ENCODE results near the gene VAMP8. TPM values are rescaled to one million over a fixed set of nuclear protein-coding genes. Genes with fewer than 3 reads are reported as not detected.
"Not testable (repeated sequence)": the region's sequence is repeated elsewhere in the genome, so short reads cannot be mapped to it uniquely, and the experiment has no call there.

Gene VAMP8
- polyA plus RNA-seq, 4 donors, result 90.7 to 106 (median 101) TPM

DNA sequence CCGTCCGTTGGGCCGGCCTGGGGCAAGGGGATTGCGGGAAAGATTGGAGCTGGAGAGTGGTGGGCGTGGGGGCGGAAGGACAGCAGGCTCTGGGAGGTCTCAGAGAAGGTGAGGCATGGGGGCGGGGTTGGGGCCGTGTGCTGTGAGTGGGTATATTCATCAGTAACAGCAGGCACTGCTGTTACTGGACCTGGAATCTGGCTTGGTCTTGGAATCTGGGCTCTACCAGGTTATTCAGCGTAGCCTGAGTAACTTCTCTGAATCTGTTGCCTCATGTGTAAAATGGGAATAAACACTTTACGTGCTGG, 18.6 kb downstream of the VAMP8 start:
- DNase-seq (ENCODE audit: low read depth in 4 of 4, low spot score in 3 of 4), result no peak

DNA sequence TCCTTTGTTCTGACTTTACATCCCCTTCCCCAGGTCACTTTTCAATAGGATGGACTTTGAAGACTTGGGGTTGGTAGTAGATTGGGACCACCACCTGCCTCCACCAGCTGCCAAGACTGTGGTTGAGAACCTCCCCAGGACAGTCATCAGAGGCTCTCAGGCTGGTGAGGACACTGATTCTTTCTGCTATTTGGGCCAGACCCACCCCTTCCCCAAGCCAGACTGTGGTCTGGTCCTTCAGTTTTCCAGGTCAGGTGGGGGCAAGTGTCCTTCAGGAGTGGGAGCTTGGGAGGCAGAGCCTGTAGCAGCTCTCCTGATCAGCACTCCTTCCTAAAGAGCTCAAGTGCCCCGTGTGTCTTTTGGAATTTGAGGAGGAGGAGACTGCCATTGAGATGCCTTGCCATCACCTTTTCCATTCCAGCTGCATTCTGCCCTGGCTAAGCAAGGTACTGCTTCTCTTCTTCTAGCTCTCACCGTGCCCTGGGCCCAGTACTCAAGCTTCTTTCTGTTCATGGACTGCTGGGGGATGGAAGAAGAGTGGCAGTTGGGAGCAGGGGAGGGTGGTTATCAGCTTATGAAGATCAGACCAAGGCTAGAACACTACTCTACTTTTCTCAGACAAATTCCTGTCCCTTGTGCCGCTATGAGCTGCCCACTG, 19.2 kb downstream of the VAMP8 start:
- DNase-seq (ENCODE audit: low read depth in 4 of 4, low spot score in 3 of 4), result no peak

DNA sequence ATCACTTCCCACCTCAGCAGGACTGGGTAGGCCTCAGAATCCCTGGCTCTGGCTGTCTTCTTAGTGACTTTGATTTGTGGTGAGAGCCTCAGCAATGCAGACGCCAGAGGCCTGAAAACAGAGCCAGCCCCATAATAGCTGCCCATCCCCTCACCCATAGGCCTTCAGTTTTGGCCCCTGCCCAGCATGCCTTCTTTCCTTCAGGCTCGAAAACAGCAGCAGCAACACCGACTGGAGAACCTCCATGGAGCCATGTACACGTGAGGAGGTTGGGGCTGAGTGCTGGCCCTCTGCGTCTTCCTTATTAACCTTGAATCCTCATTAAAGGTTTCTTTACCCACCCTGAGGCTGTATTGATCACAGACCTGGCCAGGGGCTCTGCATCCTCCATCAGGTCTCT, 19.9 kb downstream of the VAMP8 start:
- DNase-seq (ENCODE audit: low read depth in 4 of 4, low spot score in 3 of 4), result no peak

DNA sequence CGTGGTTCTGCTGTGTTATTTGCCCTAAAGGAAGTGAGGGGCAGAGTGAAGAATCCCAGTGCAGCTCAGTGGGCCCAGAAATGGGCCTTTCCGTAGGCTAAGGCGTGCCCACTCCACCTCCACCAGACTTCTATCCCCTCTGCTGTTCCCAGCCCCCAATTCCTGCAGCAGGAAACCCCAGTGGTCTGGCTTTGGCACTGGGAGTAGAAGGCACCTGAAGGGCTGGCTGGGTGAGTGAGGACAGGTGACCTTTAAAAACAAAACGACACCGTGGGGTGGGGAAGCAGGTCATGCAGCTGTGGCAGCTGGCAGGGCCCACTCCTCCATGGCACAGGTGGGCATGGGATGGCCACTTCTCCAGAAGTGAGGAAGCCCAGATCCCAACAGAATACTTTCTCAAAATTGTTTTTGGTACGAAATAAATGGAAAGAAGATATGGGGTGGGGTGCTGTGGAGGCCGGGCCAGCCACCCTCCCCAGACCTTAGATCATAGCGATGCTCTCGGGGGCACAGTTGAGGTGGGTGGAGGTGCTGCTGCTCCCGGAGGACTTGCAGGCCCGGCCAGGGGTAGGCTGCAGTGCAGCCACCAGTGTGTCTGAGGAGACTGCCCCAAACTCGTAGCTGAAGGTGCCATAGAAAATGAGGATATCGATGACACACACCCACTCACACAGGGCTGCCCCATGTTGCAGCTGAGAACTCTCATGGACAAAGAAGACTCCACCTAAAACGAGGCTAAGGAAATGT, 21.4 kb downstream of the VAMP8 start:
- DNase-seq (ENCODE audit: low read depth in 4 of 4, low spot score in 3 of 4), result no peak

DNA sequence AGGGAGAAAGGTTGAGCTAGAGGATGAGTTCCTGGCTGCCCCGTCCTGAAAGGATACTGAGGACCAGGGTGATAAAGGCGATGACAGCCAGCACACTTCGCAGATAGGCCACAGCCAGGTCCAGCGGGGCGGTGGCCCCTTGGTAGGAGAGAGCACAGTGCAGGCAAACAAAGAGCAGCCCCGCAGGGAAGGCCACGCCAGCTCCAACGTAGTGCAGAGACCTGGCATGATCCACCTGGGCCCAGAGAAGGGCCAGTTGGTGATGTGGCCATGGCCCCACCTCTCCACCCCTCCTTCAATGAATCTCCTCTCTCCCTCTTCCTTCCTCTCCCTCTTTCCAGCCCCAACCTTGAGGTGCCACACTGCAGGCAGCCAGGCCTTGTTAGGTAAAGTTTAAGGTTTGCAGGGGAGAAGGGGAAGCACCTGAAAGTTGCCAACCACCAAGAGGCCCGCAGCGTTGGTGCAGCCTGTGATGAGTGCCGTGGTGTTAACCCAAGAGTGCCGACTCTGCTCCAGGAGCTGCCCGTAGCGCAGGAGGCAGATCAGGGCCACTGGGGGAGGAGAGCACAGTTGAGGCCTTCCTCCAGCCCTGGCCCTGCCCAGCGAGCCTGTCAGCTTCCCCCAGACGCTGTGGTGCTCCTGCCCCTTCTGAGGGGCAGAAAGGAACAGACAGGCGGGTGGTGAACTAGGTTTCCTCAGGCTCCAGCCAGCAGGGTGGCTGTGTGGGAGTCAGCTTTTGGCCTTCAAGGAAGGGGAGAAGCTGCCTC, 22.3 kb downstream of the VAMP8 start:
- DNase-seq (ENCODE audit: low read depth in 4 of 4, low spot score in 3 of 4), result no peak

DNA sequence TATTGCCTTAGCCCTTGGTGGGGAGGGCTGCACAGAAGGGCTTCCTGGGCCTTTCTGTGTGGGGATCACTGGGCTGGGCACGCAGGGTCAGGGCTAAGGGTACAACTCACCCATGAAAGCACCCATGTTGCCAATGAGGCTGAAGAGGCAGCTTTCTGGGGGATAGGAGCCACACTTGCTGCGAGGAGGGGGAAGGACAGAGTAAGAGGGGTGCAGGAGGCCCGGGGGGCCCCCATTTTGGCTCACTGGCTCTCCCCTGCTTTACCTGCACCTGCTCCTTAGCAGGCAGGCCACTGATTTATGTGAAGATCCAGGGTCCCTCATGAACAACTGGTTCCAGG, 22.8 kb downstream of the VAMP8 start:
- DNase-seq (ENCODE audit: low read depth in 4 of 4, low spot score in 3 of 4), result no peak

DNA sequence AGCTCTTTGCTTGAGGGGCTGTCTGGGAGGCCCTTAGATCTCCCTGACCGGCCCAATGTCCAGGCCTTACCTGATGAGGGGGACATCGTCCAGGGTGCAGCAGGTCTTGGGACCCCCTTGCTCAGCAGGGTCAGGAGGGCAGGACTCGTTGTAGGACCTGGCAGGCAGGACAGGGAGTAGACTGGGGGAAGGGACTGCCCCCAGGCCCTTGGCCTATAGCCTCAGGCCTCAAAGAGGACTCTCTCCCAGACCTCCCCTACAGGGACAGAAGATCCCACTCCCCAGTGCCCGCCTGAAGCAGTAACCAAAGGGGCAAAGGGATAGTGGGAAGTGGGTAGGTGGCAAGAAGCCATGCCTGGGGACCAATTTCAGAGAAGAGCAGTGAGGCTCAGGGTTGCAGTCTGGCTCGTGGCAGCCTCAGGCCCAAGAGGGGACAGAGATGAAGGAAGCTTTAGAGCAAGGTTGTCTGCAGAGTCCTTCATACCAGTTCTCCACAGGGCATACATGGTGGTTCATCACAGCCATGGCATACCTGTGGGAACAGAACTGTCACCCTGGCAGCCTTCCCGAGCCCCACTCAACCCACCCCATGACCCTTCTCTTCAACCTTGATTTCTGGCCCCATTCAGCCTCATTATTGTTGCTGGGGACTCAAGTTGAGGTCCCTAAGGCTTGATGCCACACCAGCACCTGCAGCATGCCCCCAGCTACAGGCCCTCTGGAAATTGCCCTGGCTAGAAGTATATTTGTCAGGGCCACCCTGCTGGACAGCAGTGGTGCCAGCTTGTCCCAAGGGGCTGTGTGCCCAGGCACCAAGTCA, 23.8 kb downstream of the VAMP8 start:
- DNase-seq (ENCODE audit: low read depth in 4 of 4, low spot score in 3 of 4), result no peak

DNA sequence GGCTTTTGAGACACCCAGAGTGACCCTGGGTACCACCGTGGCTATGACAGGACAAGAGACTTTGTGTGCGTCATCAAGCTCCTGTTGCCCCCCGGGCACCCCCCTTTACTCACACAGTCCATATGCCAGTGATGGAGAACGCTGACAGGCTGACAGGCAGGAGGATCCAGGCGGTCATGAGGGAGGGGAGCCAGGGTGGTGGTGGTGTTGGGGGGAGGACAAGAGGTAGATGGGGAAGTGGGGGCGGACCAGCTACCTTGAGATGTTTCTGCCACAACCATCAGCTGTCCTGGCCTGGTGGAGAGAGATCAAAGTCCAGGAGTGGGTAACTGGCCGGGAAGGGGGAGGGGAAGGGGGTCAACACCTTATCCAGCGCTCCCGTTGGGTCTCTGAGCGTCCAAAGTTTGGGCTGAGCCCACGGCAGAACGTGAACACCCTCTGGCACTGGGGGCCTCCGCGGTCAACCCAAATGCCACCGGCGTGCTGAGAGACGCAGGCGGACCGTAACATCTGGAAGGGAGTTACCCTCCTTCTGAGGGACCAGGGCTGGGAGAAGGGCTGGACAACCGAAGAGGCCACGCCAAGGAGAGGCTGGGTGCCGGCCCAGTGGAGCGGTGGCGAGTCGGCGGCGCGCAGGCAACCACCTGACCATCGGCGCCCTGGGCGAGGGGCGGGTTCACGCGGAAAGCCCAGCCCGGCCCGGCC, 24.5 kb downstream of the VAMP8 start:
- no peak for DNase-seq (ENCODE audit: low read depth in 4 of 4, low spot score in 3 of 4)

DNA sequence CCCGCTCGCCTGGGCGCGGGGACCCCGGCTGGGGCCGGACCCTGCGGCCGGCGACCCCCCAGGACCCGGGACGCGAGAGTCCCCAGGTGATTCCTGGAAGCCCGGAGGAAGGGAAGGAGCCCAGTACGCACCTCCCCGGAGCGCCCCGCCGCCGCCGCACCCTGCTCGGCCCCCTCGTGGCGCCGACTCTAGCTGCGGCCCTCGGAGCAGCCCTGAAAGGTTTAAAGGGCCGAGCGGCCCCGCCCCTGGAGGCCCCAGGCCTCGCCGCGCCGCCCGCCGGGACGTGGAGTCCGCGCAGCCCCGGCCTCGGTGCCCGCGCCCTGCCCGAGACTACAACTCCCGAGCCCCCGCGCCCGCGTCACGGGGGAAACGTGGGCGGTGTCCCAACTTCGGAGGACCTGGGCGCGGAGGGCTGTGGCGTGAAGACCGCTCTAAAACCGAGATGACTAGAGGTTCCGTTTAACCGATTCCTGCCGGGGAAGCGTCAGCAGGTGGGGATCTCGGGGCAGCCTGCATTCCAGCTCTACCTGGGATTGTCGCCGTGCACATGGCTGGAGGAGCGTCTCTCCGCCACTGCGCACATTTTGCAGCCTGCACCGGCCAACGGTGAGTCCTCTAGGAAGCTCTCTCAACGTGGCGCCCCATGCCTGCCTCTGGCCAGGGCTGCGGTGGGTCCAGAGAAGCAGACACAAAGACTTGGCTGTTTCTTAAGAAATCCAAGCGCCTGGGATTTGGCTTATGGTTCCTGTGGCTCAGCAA, 25.3 kb downstream of the VAMP8 start, which contains the start of gene TMEM150A:
Gene TMEM150A, minus strand, starts transcription at position 223 of the 759 bp plus-strand sequence. CDS start 750 bp downstream, outside the sequence.
- peak; percentile 81 to 89 (median 86) for DNase-seq (ENCODE audit: low read depth in 4 of 4, low spot score in 3 of 4)

DNA sequence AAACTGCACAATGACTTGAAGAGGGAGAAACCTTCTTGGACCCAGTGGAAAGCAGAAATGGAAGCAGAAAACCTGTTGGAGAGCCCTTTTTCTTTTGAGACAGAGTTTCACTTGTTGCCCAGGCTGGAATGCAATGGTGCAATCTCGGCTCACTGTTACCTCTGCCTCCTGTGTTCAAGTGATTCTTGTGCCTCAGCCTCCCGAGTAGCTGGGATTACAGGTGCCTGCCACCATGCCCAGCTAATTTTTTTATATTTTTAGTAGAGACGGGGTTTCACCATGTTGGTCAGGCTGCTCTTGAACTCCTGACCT, 26.7 kb downstream of the VAMP8 start:
- not testable (repeated sequence) for DNase-seq (ENCODE audit: low read depth in 4 of 4, low spot score in 3 of 4)

DNA sequence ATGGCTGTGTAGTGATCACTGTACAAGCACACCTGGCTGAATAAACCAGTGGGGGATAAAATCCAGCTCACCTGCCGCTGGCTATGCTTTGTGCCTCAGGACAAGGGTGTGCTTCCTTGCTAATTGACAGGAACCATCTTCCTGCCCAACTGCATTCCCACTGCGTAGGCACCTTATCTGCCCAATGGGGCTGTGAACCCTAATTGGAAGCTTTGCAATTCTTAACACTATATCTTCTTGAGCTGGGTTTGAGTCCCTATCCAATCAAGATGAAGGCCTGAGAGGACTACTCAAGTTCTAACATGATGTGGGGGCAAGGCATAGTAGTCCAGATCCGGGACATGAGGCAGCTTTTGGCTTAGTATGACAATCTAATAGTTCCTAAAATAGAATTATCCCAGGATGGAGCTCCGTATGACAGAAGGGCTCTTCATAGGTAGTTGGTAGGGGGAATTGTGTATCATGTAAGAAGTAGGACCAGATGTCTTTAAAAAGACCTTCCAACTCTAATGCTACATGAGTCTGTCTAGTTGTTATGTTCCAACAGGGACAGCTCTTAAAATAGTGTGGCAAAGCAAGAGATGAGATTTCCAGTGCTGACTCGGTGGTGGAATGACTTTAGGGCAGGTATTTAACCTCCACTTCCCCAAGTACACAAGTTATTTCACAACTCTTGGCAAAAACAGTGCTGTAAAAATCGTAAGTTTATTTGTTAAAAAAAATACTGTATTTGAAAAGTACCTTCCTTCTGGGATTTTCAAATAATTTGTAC, 27.4 kb downstream of the VAMP8 start:
- no peak for DNase-seq (ENCODE audit: low read depth in 4 of 4, low spot score in 3 of 4)

DNA sequence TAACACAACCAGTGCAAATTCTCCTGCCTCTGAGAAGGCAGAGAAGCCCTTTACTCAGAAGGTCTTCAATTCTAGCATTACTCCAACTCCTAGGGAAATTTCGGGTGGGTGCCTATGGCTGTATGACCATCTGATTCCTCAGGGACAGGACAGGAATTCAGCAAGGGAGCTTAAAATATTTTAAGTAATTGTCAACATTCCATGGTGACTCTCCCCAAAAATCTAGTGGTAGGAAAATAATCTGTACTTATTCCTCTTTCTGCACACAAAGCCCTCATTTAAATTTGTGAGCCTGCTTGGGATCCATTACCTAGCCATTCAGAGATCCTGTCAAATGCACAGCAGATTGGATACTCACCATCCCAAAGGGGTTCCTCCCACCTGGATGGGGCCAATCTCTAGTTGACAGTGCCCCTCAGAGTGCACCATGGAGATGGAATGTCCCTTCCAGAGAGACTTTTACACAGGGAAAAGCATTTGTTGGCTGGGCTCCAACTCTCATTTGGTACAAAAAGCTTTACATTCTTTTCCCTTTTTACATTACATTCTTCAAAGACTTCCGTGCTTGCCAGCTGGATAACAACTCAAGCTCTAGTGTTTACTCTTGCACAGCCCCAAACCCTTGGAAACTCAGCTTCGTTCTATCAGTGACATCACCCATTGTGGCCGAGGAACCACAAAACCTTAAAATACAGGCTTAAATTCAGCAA, 28.2 kb downstream of the VAMP8 start:
- DNase-seq (ENCODE audit: low read depth in 4 of 4, low spot score in 3 of 4), result no peak

DNA sequence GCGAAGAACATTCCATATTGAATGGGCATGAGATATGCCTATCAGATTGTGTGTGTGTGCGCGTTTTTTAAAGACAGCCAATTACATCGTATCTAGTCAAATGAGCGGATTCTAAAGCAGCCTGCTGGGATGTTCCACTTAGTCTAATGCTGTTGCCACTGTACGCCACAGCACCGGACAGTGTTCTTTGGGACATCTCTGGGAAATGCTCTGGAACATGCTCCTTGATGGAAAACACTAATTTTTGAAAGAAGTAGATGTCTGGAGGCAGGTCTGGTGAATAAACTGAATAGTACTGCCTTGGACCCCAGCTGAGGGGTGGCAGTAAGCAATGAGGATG, 28.7 kb downstream of the VAMP8 start:
- no peak for DNase-seq (ENCODE audit: low read depth in 4 of 4, low spot score in 3 of 4)

DNA sequence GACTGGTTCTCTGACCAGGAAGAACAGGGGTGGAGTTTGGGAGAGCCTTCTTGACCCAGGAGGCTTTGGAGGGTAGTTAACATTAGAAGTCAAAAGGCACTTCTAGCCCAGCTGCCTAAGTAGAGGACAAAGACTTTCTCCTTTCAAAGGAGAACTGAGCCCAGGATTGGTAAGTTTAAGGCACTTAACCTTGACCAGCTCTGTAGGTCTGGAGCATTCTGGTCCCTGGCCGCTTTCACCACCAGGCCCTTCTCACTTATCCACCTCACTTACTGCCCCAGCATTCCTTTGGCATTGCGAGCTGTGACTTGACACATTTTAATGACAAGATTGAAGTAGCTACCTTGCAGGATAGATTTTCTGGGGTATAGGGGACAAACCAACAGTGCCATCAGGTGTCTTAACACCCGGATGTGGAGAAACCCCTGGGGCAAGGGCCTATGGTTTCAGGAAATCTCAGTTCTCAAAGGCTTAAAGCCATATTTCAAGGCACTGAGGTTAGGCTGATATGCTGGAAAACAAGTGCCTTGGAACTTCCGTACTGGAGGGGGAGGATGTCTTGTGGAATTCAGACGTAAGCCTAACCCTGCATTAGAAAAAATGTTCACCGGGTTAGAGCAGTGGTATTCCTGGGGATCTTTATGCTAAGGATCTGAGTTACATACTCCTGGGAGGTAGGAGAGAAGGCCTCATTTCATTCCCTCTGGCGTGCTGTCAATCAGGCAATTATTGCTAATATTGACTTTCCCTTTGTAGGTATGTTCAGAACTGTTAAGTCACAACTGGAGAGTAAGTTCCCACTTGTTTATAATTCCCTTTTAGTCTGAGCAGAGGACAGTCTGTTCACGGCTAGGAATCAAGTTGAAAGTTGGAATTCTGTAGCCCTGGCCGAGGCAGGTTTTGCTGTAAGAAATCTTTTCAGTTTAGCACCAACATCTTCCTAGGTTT, 30.2 kb downstream of the VAMP8 start:
- no peak for DNase-seq (ENCODE audit: low read depth in 4 of 4, low spot score in 3 of 4)

DNA sequence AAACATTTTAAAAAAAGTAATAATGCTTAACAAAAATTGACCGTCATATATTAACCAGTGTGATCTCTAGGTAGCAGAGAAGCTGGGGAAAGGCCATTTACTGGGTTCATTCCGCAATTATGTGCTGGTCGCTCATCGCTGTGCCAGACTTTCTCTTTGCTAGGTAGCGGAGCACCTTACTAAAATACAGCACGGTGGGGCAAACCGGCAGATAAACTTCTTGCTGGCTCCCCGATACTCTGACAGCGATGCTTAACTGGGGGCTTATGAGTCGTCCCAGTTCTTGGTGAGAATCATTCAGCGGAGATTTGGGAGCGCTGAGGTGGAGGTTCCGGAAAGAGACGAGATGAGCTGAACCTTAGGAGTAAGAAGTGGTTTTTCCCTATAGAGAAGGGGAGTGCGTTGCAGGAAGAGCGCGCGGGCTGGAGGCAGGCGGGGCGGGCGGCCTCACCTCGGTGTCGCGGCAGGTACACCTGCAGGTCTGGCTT, 33.9 kb downstream of the VAMP8 start:
- no peak for DNase-seq (ENCODE audit: low read depth in 4 of 4, low spot score in 3 of 4)

DNA sequence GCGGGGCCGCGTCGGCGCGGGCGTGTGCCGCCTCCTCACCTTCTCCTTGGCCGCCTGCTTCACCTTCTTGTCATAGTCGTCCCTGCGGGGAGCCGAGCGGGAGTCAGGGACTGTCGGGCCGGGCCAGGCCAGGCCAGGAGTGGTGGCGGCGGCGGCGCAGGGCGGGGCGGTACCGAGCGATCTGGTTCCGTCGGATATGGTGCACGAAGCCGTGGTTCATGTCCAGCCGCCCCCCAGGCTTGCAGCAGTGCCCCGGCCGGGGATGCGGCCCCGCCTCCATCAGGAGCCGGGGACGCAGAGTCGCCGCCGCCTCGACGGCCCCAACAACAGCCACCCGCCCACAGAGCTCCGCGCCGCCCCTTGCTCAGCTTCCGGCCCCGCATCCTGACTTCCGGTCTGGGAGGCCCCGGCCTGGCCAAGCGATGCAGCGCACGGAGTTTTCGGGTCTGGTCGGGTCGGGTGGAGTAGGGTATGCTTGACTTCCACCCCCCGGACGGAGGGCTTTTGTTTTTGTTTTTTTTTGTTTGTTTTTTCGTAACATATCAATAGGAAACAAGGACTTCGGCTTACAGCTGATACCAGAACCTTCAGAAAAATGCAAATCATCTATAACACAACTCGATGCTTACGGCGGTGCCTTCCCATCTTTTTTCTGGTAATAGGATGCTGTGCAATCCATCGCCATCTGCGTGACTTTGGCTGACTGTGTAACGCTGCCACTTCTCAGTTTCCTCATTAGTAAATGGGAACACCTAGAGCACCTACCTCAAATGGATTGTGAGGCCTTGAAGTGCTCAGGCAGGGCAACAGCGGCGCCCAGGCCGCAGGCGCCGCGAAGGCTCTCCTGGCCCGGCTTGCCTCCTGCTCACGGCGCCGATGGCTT, 34.6 kb downstream of the VAMP8 start, which contains the start of gene C2orf68:
Gene C2orf68, minus strand, starts transcription at position 362 of the 883 bp plus-strand sequence. Its CDS starts 82 bp downstream, at position 280.
- DNase-seq (ENCODE audit: low read depth in 4 of 4, low spot score in 3 of 4), result peak; percentile 84 to 90 (median 84)
